HUES6 (cell line): ENCODE measurements around the gene TACC2.
"Not testable (repeated sequence)": the region's sequence is repeated elsewhere in the genome, so short reads cannot be mapped to it uniquely, and the experiment has no call there.

Experiments used
- H3K27ac ChIP-seq: 2 replicates; pipeline ENCODE4 v1.7.0; 2013; ENCODE audit warnings: low read depth, mild to moderate bottlenecking, low read length, inconsistent platforms
- H3K27me3 ChIP-seq: 2 replicates; pipeline ENCODE4 v1.6.1; 2013; ENCODE audit warnings: low read length; ENCODE audit not compliant: control insufficient read depth, insufficient read depth
- H3K36me3 ChIP-seq: 2 replicates; pipeline ENCODE4 v1.6.1; 2013; ENCODE audit warnings: low read length; ENCODE audit not compliant: control insufficient read depth, insufficient read depth
- H3K4me1 ChIP-seq: 2 replicates; pipeline ENCODE4 v1.6.1; 2013; ENCODE audit warnings: low read length; ENCODE audit not compliant: control insufficient read depth, insufficient read depth
- H3K4me3 ChIP-seq: 2 replicates; pipeline ENCODE4 v1.5.1; 2013; ENCODE audit warnings: low read depth, low read length
- H3K9ac ChIP-seq: one replicate; pipeline ENCODE4 v1.6.1; 2013; ENCODE audit warnings: mild to moderate bottlenecking, low read length
- H3K9me3 ChIP-seq: 2 replicates; pipeline ENCODE4 v1.6.1; 2013; ENCODE audit warnings: low read depth, low read length; ENCODE audit not compliant: control insufficient read depth, insufficient read depth

TACC2 gene

DNA sequence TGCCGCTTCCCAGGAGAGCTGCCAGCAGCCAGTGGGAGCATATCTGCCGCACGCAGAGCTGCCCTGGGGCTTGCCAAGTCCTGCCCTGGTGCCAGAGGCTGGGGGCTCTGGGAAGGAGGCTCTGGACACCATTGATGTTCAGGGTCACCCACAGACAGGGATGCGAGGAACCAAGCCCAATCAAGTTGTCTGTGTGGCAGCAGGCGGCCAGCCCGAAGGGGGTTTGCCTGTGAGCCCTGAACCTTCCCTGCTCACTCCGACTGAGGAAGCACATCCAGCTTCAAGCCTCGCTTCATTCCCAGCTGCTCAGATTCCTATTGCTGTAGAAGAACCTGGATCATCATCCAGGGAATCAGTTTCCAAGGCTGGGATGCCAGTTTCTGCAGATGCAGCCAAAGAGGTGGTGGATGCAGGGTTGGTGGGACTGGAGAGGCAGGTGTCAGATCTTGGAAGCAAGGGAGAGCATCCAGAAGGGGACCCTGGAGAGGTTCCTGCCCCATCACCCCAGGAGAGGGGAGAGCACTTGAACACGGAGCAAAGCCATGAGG, 94.6 kb downstream of the TACC2 start:
- H3K4me1 ChIP-seq, result no peaks in the 10 kb centered on the region

DNA sequence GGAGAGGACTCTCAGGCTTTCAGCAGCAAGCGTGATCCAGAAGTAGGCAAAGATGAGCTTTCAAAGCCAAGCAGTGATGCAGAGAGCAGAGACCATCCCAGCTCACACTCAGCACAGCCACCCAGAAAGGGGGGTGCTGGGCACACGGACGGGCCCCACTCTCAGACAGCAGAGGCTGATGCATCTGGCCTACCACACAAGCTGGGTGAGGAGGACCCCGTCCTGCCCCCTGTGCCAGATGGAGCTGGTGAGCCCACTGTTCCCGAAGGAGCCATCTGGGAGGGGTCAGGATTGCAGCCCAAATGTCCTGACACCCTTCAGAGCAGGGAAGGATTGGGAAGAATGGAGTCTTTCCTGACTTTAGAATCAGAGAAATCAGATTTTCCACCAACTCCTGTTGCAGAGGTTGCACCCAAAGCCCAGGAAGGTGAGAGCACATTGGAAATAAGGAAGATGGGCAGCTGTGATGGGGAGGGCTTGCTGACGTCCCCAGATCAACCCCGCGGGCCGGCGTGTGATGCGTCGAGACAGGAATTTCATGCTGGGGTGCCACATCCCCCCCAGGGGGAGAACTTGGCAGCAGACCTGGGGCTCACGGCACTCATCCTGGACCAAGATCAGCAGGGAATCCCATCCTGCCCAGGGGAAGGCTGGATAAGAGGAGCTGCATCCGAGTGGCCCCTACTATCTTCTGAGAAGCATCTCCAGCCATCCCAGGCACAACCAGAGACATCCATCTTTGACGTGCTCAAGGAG, 95.5 kb downstream of the TACC2 start:
- Histone ChIP-seq H3K4me3 (no peak overlapping the region), H3K9ac (no peak overlapping the region), H3K9me3 (no peaks in the 10 kb centered on the region), H3K36me3 (no peaks in the 10 kb centered on the region), H3K4me1 (no peaks in the 10 kb centered on the region), H3K27me3 (peaks cover 5% of the 10 kb centered on the region; the same call in 1 of the 2 replicates), H3K27ac (no peak overlapping the region)

More for the DNA sequence above, 94.6 kb downstream of the TACC2 start:
- Histone ChIP-seq H3K9me3 (no peaks in the 10 kb centered on the region), H3K36me3 (no peaks in the 10 kb centered on the region), H3K4me3 (no peak overlapping the region), H3K27ac (no peak overlapping the region), H3K9ac (no peak overlapping the region), H3K27me3 (peaks cover 5% of the 10 kb centered on the region; the same call in 1 of the 2 replicates)

DNA sequence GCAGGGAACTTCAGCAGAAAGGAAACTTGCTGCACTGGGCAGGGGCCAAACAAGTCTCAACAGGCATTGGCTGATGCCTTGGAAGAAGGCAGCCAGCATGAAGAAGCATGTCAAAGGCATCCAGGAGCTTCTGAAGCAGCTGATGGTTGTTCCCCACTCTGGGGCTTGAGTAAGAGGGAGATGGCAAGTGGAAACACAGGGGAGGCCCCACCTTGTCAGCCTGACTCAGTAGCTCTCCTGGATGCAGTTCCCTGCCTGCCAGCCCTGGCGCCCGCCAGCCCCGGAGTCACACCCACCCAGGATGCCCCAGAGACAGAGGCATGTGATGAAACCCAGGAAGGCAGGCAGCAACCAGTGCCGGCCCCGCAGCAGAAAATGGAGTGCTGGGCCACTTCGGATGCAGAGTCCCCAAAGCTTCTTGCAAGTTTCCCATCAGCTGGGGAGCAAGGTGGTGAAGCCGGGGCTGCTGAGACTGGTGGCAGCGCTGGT, 96.5 kb downstream of the TACC2 start:
- Histone ChIP-seq H3K9ac (no peak overlapping the region), H3K27ac (no peak overlapping the region)

DNA sequence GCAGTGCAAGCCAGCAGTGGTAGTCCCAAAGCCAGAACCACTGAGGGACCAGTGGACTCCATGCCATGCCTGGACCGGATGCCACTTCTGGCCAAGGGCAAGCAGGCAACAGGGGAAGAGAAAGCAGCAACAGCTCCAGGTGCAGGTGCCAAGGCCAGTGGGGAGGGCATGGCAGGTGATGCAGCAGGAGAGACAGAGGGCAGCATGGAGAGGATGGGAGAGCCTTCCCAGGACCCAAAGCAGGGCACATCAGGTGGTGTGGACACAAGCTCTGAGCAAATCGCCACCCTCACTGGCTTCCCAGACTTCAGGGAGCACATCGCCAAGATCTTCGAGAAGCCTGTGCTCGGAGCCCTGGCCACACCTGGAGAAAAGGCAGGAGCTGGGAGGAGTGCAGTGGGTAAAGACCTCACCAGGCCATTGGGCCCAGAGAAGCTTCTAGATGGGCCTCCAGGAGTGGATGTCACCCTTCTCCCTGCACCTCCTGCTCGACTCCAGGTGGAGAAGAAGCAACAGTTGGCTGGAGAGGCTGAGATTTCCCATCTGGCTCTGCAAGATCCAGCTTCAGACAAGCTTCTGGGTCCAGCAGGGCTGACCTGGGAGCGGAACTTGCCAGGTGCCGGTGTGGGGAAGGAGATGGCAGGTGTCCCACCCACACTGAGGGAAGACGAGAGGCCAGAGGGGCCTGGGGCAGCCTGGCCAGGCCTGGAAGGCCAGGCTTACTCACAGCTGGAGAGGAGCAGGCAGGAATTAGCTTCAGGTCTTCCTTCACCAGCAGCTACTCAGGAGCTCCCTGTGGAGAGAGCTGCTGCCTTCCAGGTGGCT, 97.7 kb downstream of the TACC2 start:
- peaks cover 5% of the 10 kb centered on the region; the same call in 1 of the 2 replicates for H3K27me3 ChIP-seq
- H3K27ac ChIP-seq, result no peak overlapping the region
- H3K9me3 ChIP-seq, result no peaks in the 10 kb centered on the region

More for the DNA sequence above, 96.5 kb downstream of the TACC2 start:
- no peaks in the 10 kb centered on the region for H3K4me1 ChIP-seq
- H3K27me3 ChIP-seq, result peaks cover 5% of the 10 kb centered on the region; the same call in 1 of the 2 replicates
- H3K4me3 ChIP-seq, result no peak overlapping the region
- no peaks in the 10 kb centered on the region for H3K36me3 ChIP-seq
- no peaks in the 10 kb centered on the region for H3K9me3 ChIP-seq

DNA sequence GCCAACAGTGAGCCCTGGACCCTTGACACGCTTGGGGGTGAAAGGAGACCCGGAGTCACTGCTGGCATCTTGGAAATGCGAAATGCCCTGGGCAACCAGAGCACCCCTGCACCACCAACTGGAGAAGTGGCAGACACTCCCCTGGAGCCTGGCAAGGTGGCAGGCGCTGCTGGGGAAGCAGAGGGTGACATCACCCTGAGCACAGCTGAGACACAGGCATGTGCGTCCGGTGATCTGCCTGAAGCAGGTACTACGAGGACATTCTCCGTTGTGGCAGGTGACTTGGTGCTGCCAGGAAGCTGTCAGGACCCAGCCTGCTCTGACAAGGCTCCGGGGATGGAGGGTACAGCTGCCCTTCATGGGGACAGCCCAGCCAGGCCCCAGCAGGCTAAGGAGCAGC, 98.5 kb downstream of the TACC2 start:
- Histone ChIP-seq H3K9me3 (no peaks in the 10 kb centered on the region), H3K27ac (no peak overlapping the region), H3K9ac (no peak overlapping the region), H3K4me3 (no peak overlapping the region), H3K36me3 (no peaks in the 10 kb centered on the region), H3K27me3 (peaks cover 5% of the 10 kb centered on the region; the same call in 1 of the 2 replicates), H3K4me1 (no peaks in the 10 kb centered on the region)

More for the DNA sequence above, 97.7 kb downstream of the TACC2 start:
- Histone ChIP-seq H3K4me3 (no peak overlapping the region), H3K4me1 (no peaks in the 10 kb centered on the region), H3K36me3 (no peaks in the 10 kb centered on the region), H3K9ac (no peak overlapping the region)

DNA sequence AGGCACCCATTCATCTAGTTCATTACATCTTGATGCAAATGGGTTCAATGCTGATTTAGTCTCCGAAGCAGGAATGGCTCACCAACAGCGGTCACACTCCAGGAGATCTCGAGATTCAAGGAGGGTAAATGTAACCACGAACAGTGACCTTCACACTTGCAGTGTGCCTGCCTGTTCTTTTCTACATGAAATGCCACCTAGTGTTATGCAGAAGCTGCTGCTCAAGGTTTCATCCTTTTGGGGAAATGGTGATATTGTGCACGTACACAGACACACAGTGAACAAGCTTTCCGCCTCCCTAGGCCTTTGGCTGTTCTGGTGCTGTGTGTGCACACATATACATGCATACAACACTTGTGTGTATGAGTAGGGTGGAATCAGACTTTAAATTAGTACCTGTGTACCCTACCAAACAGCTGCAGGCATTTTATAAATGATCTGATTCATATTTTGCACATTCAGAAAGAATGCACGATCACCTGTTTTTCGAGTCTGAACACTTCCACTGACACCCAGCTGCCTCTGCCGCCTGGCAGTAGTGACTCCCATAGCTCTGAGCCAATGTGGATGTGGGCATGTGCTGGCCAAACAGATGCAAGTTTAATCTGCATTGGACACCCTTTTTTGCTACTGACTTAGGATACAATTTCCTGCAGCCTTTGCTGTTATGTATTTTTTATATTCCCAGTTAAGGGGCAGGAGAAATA, 100.5 kb downstream of the TACC2 start:
- no peak overlapping the region for H3K27ac ChIP-seq
- H3K9ac ChIP-seq, result no peak overlapping the region
- H3K27me3 ChIP-seq, result peaks cover 4% of the 10 kb centered on the region; the same call in 1 of the 2 replicates
- H3K36me3 ChIP-seq, result no peaks in the 10 kb centered on the region
- no peaks in the 10 kb centered on the region for H3K9me3 ChIP-seq
- H3K4me3 ChIP-seq, result no peak overlapping the region
- H3K4me1 ChIP-seq, result no peaks in the 10 kb centered on the region

DNA sequence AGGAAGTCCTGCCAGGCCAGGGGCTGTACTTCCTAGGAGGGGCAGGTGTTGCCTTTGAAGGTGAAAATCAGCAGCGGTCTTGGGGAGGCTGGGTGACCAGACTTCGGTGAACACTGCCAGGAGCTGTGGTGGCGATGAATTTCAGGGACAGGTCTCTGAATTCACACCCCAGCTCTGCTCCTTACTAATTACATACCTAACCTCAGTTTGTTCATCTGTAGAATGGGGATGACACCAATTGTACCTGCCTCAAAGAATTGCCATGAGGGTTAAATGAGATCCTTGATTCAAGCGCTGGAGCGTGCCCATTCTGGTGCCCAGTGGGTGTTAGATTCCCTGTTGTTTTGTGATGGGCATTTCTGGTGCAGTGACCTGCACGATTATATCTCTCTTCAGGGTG, 102.8 kb downstream of the TACC2 start:
- no peak overlapping the region for H3K4me3 ChIP-seq
- H3K36me3 ChIP-seq, result no peaks in the 10 kb centered on the region
- H3K27ac ChIP-seq, result no peak overlapping the region
- H3K9me3 ChIP-seq, result no peaks in the 10 kb centered on the region
- H3K27me3 ChIP-seq, result no peaks in the 10 kb centered on the region
- no peak overlapping the region for H3K9ac ChIP-seq
- H3K4me1 ChIP-seq, result no peaks in the 10 kb centered on the region

DNA sequence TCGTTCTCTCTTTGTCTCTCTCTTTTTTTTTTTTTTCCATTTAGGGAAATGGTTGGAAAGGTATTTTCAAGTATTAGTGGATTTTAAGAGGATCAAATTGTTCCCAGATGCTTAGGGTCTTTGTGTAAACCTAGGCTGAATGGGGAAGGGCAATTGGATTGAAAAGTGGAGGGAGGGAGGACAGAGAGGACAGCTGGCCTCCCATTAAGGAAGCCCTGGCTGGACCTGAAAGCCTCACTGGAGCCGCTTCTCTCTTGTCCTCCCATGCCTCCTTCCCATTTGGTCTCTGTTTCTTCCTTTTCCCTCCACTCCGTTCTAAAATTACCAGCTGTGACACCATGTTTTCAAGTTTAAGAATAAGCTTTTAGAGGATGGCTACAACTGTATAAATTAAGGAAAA, 104.1 kb downstream of the TACC2 start:
- H3K9me3 ChIP-seq, result no peaks in the 10 kb centered on the region
- no peaks in the 10 kb centered on the region for H3K4me1 ChIP-seq
- no peak overlapping the region for H3K4me3 ChIP-seq
- no peak overlapping the region for H3K27ac ChIP-seq
- H3K9ac ChIP-seq, result no peak overlapping the region
- no peaks in the 10 kb centered on the region for H3K36me3 ChIP-seq
- H3K27me3 ChIP-seq, result no peaks in the 10 kb centered on the region

DNA sequence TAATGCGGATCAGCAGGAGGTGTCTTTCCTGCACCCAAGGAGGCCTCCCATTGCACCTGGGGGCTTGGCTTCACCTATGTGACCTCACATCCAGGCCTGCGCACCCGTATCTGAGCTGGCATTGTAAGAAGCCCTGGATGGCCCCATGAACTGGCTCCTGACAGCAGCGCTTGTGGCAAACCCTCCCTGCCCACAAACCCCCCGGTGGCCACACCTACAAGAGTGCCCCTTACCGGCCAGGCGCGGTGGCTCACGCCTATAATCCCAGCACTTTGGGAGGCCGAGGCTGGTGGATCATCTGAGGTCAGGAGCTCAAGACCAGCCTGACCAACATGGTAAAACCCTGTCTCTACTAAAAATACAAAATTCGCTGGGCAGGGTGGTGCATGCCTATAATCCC, 107.2 kb downstream of the TACC2 start:
- H3K27ac ChIP-seq, H3K27me3 ChIP-seq, H3K4me1 ChIP-seq, H3K4me3 ChIP-seq, H3K9ac ChIP-seq, H3K9me3 ChIP-seq, H3K36me3 ChIP-seq: not testable (repeated sequence)

DNA sequence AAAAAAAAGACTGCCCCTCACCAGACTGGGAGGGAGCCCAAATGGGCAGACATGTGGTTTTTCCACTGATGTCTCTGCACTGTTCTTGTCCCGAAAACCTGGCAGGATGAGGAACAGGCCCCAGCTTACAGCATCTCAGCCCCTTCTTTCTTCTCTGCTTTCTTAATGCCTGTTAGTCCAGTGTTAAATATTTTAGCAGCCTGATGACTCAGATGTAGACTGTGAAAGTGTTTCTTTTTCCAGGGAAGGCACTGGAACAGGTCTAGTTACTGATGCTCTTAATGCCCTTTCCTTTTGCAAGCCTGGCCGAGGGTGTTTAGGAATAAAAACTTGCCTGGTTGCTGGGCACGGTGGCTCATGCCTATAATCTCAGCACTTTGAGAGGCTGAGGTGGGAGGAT, 107.7 kb downstream of the TACC2 start:
- H3K9me3 ChIP-seq, result no peaks in the 10 kb centered on the region
- H3K27ac ChIP-seq, result no peak overlapping the region
- H3K36me3 ChIP-seq, result no peaks in the 10 kb centered on the region
- H3K27me3 ChIP-seq, result no peaks in the 10 kb centered on the region
- H3K4me3 ChIP-seq, result no peak overlapping the region
- no peak overlapping the region for H3K9ac ChIP-seq
- no peaks in the 10 kb centered on the region for H3K4me1 ChIP-seq
